K562 (cell line): ENCODE results near the gene RPL10A. TPM values are rescaled to one million over a fixed set of nuclear protein-coding genes. Genes with fewer than 3 reads are reported as not detected.

ENCODE experiments used
- CBFA2T3 ChIP-seq: fragments of 450-650 bp; IDR thresholded peaks from 2 replicates; pipeline ENCODE4 v1.6.1; 2017
- ERF ChIP-seq: fragments of 450-650 bp; formaldehyde crosslinking; IDR thresholded peaks from 2 replicates; pipeline ENCODE4 v1.4.0; 2020; ENCODE audit warnings: mild to moderate bottlenecking, mixed read lengths
- KDM1A ChIP-seq, 2 experiments: fragments of 450-650 bp; IDR thresholded peaks; 2 replicates each; pipeline ENCODE4 v1.6.1; 2016; ENCODE audit warnings: mild to moderate bottlenecking in 2 of 2
- KLF1 ChIP-seq: fragments of 450-650 bp; IDR thresholded peaks from 2 replicates; pipeline ENCODE4 v1.6.1; 2016; ENCODE audit warnings: missing genetic modification characterization, missing compliant biosample characterization
- MEIS2 ChIP-seq: fragments of 450-650 bp; IDR thresholded peaks from 2 replicates; pipeline ENCODE4 v1.6.1; 2014; ENCODE audit warnings: mild to moderate bottlenecking; ENCODE audit not compliant: partially characterized antibody
- MLX ChIP-seq, 2 experiments: fragments of 450-650 bp in 1 of 2; sonication (generic) in 1 of 2; formaldehyde crosslinking; conservative IDR thresholded peaks; 2 replicates each; pipeline versions ENCODE4 v1.4.0 to v1.8.1; 2020 to 2022; ENCODE audit warnings: mild to moderate bottlenecking in 1 of 2, missing genetic modification reagents in 1 of 2
- MTF1 ChIP-seq: fragments of 250-450 bp; sonication (Bioruptor Pico); IDR thresholded peaks from 2 replicates; pipeline ENCODE4 v1.9.0; 2021; ENCODE audit warnings: moderate library complexity, mild to moderate bottlenecking, inconsistent platforms, borderline replicate concordance
- PML ChIP-seq: IDR thresholded peaks from 2 replicates; pipeline ENCODE4 v1.6.1; 2012; ENCODE audit warnings: low read length, inconsistent platforms
- RAD21 ChIP-seq, 2 experiments: fragments of 250-450 bp in 1 of 2; fragments of 450-650 bp in 1 of 2; sonication (Bioruptor Pico) in 1 of 2; formaldehyde crosslinking in 1 of 2; IDR thresholded peaks in 1 of 2; conservative IDR thresholded peaks in 1 of 2; 2 replicates each; pipeline versions ENCODE4 v1.4.0 to v1.8.0; 2020 to 2022; ENCODE audit warnings: mild to moderate bottlenecking in 2 of 2, moderate library complexity in 1 of 2
- TEAD1 ChIP-seq, 2 experiments: fragments of 450-650 bp in 1 of 2; sonication (generic) in 1 of 2; formaldehyde crosslinking; IDR thresholded peaks; 2 replicates each; pipeline versions ENCODE4 v1.4.0 to v1.8.0; 2020 to 2022; ENCODE audit warnings: mild to moderate bottlenecking in 2 of 2, missing genetic modification reagents in 1 of 2
- TOE1 ChIP-seq, 2 experiments: fragments of 450-650 bp in 1 of 2; sonication (generic) in 1 of 2; formaldehyde crosslinking in 1 of 2; IDR thresholded peaks; 2 replicates each; pipeline versions ENCODE4 v1.7.1 to v1.8.0; 2016 to 2022; ENCODE audit warnings: borderline replicate concordance in 2 of 2, mild to moderate bottlenecking in 2 of 2, antibody characterized with exemption in 1 of 2, inconsistent platforms in 1 of 2, low read depth in 1 of 2, missing genetic modification reagents in 1 of 2, moderate library complexity in 1 of 2
- YY1 ChIP-seq, 3 experiments: IDR thresholded peaks; 2 replicates each; pipeline ENCODE4 v1.6.1; 2011; ENCODE audit warnings: low read length in 2 of 3, mild to moderate bottlenecking in 2 of 3, moderate library complexity in 2 of 3, borderline replicate concordance in 1 of 3, control low read depth in 1 of 3, low read depth in 1 of 3; ENCODE audit not compliant: insufficient read depth in 3 of 3, insufficient replicate concordance in 2 of 3, control insufficient read depth in 1 of 3, insufficient read length in 1 of 3; ENCODE audit errors: extremely low read depth in 1 of 3
- ZBTB34 ChIP-seq: fragments of 250-450 bp; sonication (Bioruptor Pico); IDR thresholded peaks from 2 replicates; pipeline ENCODE4 v1.8.0; 2021; ENCODE audit warnings: mild to moderate bottlenecking, moderate library complexity
- ZNF280B ChIP-seq: fragments of 250-450 bp; sonication (Bioruptor Pico); IDR thresholded peaks from 2 replicates; pipeline ENCODE4 v1.5.1; 2021; ENCODE audit warnings: mild to moderate bottlenecking
- ZNF384 ChIP-seq: IDR thresholded peaks from 2 replicates; pipeline ENCODE4 v1.6.1; 2012; ENCODE audit warnings: low read depth, low read length, improper control_type of control experiment
- ZNF717 ChIP-seq: fragments of 250-450 bp; sonication (Bioruptor Pico); IDR thresholded peaks from 2 replicates; pipeline ENCODE4 v1.5.0; 2021
- polyA plus RNA-seq, 8 experiments: library from polyadenylated mRNA; depleted of rRNA in 4 of 8; stranded (reverse) in 5 of 8; unstranded in 3 of 8; fragments of >200 nt; fragmentation: Nextera tagmentation in 2 of 8; fragmentation: Illumina TruSeq in 1 of 8; extraction: Ambion mirVana in 2 of 8; extraction: Trizol in 1 of 8; gene quantifications; 2 replicates each; pipeline versions ENCODE4 v1.2.1 to v1.2.3, GENCODE V29; 2011 to 2014; ENCODE audit warnings: inconsistent platforms in 1 of 8, missing spikeins in 1 of 8
- total RNA-seq, 7 experiments: library from RNA; depleted of rRNA in 6 of 7; stranded (reverse); fragments of >200 nt in 6 of 7; fragmentation: Illumina TruSeq in 2 of 7; extraction: Trizol in 2 of 7; gene quantifications; 2 replicates each; pipeline versions ENCODE4 v1.2.1 to v1.2.3, GENCODE V29; 2011 to 2021; ENCODE audit warnings: low replicate concordance in 1 of 7
- TF ChIP-seq, protein P1 (sequence below): IDR thresholded peaks from 2 replicates; pipeline ENCODE4 v1.6.1; 2014; ENCODE audit warnings: antibody characterized with exemption
- TF ChIP-seq, protein P2 (sequence below): sonication (generic); formaldehyde crosslinking; IDR thresholded peaks from 2 replicates; pipeline ENCODE4 v1.8.1; 2023; ENCODE audit warnings: mild to moderate bottlenecking, missing genetic modification reagents

RPL10A gene
- total and polyA plus RNA-seq, 9 of the 15 experiments (the other 6 are each of a cell fraction or from before 2014, with no cell fraction given): 1,589 to 3,237 (median 2,116) TPM

DNA sequence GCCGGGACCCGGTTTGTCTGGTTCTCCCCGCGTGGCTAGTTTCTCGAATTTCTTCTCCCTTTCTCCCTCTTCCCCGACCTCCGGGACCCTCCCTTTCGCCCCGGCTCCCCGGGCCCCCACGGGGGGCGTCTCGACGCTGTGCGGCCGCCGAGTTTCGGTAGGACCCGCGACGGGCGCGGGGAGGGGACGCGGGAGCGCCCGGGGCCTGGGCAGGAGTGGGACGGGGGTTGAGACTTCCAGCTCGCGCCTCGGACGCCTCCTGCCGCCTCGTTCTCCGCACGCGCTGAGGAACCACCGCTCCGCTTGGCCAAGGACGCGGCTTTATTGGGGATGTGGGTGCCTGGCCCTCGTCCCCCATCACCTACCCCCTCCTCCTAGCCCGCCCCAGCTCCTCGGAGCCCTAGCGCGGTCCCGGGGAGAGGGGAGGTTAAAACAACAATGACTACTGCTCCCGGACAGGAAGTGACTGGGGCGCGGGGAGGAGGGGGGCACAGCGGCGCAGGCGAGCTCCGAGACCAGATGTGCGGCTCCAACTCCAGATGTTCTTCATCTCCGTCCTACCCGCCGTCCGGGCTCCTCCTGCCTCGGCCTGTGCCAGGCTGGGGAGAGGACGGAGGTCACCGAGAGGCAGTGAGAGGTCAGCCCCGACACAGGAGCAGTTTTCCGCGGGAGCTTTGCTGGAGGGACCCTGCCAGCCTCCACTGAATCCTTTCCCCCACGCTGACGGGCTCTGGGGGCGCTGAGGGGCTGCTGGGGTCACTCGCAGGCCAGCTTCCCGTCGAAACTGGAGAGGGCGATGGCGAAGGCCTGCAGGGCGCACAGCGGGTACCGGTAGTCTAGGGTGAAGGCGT is 29.6 kb downstream of the RPL10A start (continued):
- TF ChIP-seq YY1 (IDR thresholded peaks at IDR 0.05; ENCODE audit: borderline replicate concordance in 1 of 3, control insufficient read depth in 1 of 3, extremely low read depth in 1 of 3, insufficient read depth in 3 of 3, insufficient read length in 1 of 3, insufficient replicate concordance in 2 of 3, low read depth in 1 of 3, low read length in 2 of 3) (peak in 1 of 3 experiments; percentile 53), TEAD1 (CRISPR knock-in tag; IDR thresholded peaks at IDR 0.05) (peak in 1 of 2 experiments; percentile 82; a peak in 1 of 4 replicates), ERF (CRISPR knock-in tag) (no peak), KLF1 (tag) (no peak), MLX (CRISPR knock-in tag; conservative IDR thresholded peaks at IDR 0.05) (peak in 1 of 2 experiments; percentile 81; a peak in 1 of 4 replicates), MEIS2 (no peak), ZNF280B (CRISPR knock-in tag) (no peak), CBFA2T3 (peak; percentile 64; the same call in 1 of the 2 replicates), RAD21 (CRISPR knock-in tag; conservative IDR thresholded peaks at IDR 0.05 in 1 of 2, IDR thresholded peaks at IDR 0.05 in 1 of 2) (no peak), ZNF717 (CRISPR knock-in tag) (0 out of 2 replicates have a peak, but pooled peaks have one; percentile 64), MTF1 (no peak), TOE1 (IDR thresholded peaks at IDR 0.05; ENCODE audit: borderline replicate concordance) (no peak), TOE1 (CRISPR knock-in tag; IDR thresholded peaks at IDR 0.05; ENCODE audit: borderline replicate concordance, low read depth) (peak; percentile 78; the same call in 1 of the 2 replicates), ZNF384 (no peak), PML (no peak; the same call in 1 of the 2 replicates), KDM1A (IDR thresholded peaks at IDR 0.05) (no peak), ZBTB34 (CRISPR knock-in tag) (no peak)
- TF ChIP-seq, protein P1, sequence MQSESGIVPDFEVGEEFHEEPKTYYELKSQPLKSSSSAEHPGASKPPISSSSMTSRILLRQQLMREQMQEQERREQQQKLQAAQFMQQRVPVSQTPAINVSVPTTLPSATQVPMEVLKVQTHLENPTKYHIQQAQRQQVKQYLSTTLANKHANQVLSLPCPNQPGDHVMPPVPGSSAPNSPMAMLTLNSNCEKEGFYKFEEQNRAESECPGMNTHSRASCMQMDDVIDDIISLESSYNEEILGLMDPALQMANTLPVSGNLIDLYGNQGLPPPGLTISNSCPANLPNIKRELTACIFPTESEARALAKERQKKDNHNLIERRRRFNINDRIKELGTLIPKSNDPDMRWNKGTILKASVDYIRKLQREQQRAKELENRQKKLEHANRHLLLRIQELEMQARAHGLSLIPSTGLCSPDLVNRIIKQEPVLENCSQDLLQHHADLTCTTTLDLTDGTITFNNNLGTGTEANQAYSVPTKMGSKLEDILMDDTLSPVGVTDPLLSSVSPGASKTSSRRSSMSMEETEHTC: no peak
- TF ChIP-seq, protein P2, sequence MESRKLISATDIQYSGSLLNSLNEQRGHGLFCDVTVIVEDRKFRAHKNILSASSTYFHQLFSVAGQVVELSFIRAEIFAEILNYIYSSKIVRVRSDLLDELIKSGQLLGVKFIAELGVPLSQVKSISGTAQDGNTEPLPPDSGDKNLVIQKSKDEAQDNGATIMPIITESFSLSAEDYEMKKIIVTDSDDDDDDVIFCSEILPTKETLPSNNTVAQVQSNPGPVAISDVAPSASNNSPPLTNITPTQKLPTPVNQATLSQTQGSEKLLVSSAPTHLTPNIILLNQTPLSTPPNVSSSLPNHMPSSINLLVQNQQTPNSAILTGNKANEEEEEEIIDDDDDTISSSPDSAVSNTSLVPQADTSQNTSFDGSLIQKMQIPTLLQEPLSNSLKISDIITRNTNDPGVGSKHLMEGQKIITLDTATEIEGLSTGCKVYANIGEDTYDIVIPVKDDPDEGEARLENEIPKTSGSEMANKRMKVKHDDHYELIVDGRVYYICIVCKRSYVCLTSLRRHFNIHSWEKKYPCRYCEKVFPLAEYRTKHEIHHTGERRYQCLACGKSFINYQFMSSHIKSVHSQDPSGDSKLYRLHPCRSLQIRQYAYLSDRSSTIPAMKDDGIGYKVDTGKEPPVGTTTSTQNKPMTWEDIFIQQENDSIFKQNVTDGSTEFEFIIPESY (CRISPR knock-in tag): no peak; the same call in 1 of the 2 replicates
